ENCODE measurements around the gene PSMA5.

DNA sequence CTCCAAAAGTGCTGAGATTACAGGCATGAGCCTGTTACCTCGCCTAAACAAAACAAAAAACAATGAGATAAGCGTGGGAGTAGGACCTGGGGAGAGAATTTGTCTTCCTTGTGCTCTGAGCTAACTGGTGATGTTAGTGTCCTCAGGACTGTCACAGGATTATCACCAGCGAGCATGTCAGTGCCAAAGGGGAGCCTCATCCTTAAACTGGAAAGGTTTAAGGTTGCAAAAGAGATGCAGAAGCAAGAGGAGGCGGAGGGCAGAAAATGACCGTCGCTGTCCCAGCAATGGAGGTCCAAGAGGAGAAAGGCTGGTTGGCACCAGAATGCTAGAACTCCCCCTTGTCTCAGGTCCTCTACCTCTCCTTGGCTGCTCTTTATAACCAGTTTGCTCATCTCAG is 44.0 kb upstream of the PSMA5 start:
- TF ChIP-seq POLR2AphosphoS5 (IDR thresholded peaks at IDR 0.05; ENCODE audit: borderline replicate concordance, low read depth, low read length) (no peak), EZH2 (IDR thresholded peaks at IDR 0.05) (no peak), FOXP2 (optimal IDR thresholded peaks at IDR 0.05; ENCODE audit: control extremely low read depth, extremely low read length, insufficient read depth) (no peak)

All from SK-N-MC (cell line).